GM23338 (cell line): ENCODE data around the gene SELENBP1. TPM values are rescaled to one million over a fixed set of nuclear protein-coding genes. Genes with fewer than 3 reads are reported as not detected.
A peak's percentile ranks its signal among the peaks of the same experiment; 100 is the strongest.

Experiments used
- ATAC-seq: fragments of 200-7000 bp; cut with Tn5 transposase; 3 replicates; pipeline ENCODE4 v1.9.1; 2020
- DNase-seq: peaks from one replicate; pipeline ENCODE4 v3.0.0-alpha.2; 2015; ENCODE audit warnings: low spot score
- H2AFZ ChIP-seq: fragments of 200-600 bp; sonication (generic); 2 replicates; pipeline ENCODE4 v1.8.0; 2016; ENCODE audit warnings: antibody characterized with exemption, mild to moderate bottlenecking, moderate library complexity
- H3F3A ChIP-seq: fragments of 200-600 bp; sonication (generic); replicated peaks from 2 replicates; pipeline ENCODE4 v1.8.0; 2017; ENCODE audit warnings: antibody characterized with exemption, mixed run types, low read depth
- H3K27ac ChIP-seq: fragments of 200-600 bp; sonication (generic); 2 replicates; pipeline ENCODE4 v1.6.1; 2016; ENCODE audit warnings: low read depth
- H3K27me3 ChIP-seq: fragments of 200-600 bp; sonication (generic); 2 replicates; pipeline ENCODE4 v1.8.0; 2016; ENCODE audit warnings: mild to moderate bottlenecking, mixed run types, moderate library complexity; ENCODE audit not compliant: insufficient read depth
- H3K36me3 ChIP-seq: fragments of 200-600 bp; sonication (generic); 2 replicates; pipeline ENCODE4 v1.8.0; 2016; ENCODE audit warnings: mild to moderate bottlenecking; ENCODE audit not compliant: insufficient read depth
- H3K4me1 ChIP-seq: fragments of 200-600 bp; sonication (generic); 2 replicates; pipeline ENCODE4 v1.8.0; 2016; ENCODE audit warnings: mild to moderate bottlenecking, moderate library complexity; ENCODE audit not compliant: insufficient read depth
- H3K4me2 ChIP-seq: fragments of 200-600 bp; sonication (generic); 2 replicates; pipeline ENCODE4 v1.7.1; 2017; ENCODE audit warnings: mixed run types
- H3K4me3 ChIP-seq: fragments of 200-600 bp; sonication (generic); 2 replicates; pipeline ENCODE4 v1.6.1; 2016; ENCODE audit warnings: mixed run types
- H3K79me2 ChIP-seq: fragments of 200-600 bp; sonication (generic); replicated peaks from 2 replicates; pipeline ENCODE4 v1.8.0; 2017; ENCODE audit warnings: mild to moderate bottlenecking; ENCODE audit not compliant: insufficient read depth
- H3K9me2 ChIP-seq: fragments of 200-600 bp; sonication (generic); 2 replicates; pipeline ENCODE4 v1.8.0; 2017; ENCODE audit not compliant: insufficient read depth
- H4K20me1 ChIP-seq: fragments of 200-600 bp; sonication (generic); replicated peaks from 2 replicates; pipeline ENCODE4 v1.8.0; 2017; ENCODE audit warnings: mild to moderate bottlenecking; ENCODE audit not compliant: insufficient read depth
- H3K27ac Mint-ChIP-seq: 2 replicates; pipeline ENCODE4 v1.8.0; 2020; ENCODE audit warnings: inconsistent platforms, mild to moderate bottlenecking, moderate library complexity, mixed read lengths
- H3K27me3 Mint-ChIP-seq: 3 replicates; pipeline ENCODE4 v1.8.0; 2022; ENCODE audit warnings: low read depth, mild to moderate bottlenecking, moderate library complexity, mixed read lengths, inconsistent platforms; ENCODE audit not compliant: insufficient read depth, poor library complexity
- H3K36me3 Mint-ChIP-seq: 3 replicates; pipeline ENCODE4 v1.8.0; 2021; ENCODE audit warnings: low read depth, mild to moderate bottlenecking, inconsistent platforms, moderate library complexity, mixed read lengths
- H3K4me1 Mint-ChIP-seq: 3 replicates; pipeline ENCODE4 v1.8.0; 2020; ENCODE audit warnings: mild to moderate bottlenecking, inconsistent platforms, mixed read lengths
- H3K4me3 Mint-ChIP-seq: 3 replicates; pipeline ENCODE4 v1.8.0; 2021; ENCODE audit warnings: moderate library complexity, mild to moderate bottlenecking, inconsistent platforms, mixed read lengths
- H3K9me3 Mint-ChIP-seq: 3 replicates; pipeline ENCODE4 v1.8.0; 2020; ENCODE audit warnings: moderate library complexity, mild to moderate bottlenecking, inconsistent platforms, mixed read lengths
- CREB1 ChIP-seq: fragments of 250-450 bp; sonication (Bioruptor Pico); IDR thresholded peaks from 2 replicates; pipeline ENCODE4 v1.5.0; 2020; ENCODE audit warnings: low read depth, mild to moderate bottlenecking, moderate library complexity
- CTCF ChIP-seq, 2 experiments: fragments of 200-600 bp in 1 of 2; sonication (generic) in 1 of 2; conservative IDR thresholded peaks; 2 replicates each; pipeline versions ENCODE4 v1.5.1 to v1.6.1; 2016 to 2017; ENCODE audit warnings: antibody characterized with exemption in 2 of 2, low read depth in 2 of 2, mild to moderate bottlenecking in 2 of 2, moderate library complexity in 1 of 2
- ZNF462 ChIP-seq: fragments of 250-450 bp; sonication (Bioruptor Pico); IDR thresholded peaks from 2 replicates; pipeline ENCODE4 v1.5.0; 2020; ENCODE audit warnings: mild to moderate bottlenecking, moderate library complexity
- polyA plus RNA-seq: library from polyadenylated mRNA; unstranded; fragments of >200 nt; fragmentation: Nextera tagmentation; extraction: Ambion mirVana; gene quantifications from 2 replicates; pipeline ENCODE4 v1.2.1, GENCODE V29; 2016
- total RNA-seq: library from RNA; depleted of rRNA; stranded (reverse); fragments of >200 nt; shearing (Covaris generic); gene quantifications from 2 replicates; pipeline ENCODE4 v1.2.3, GENCODE V29; 2014

SELENBP1 gene
- total and polyA plus RNA-seq, 2 experiments from 2014 or later, result 10.7 to 13.4 TPM

- Histone ChIP-seq H2AFZ (no peak overlapping the region), H3F3A (peaks cover 14% of the 10 kb centered on the region; the same call in 1 of the 2 replicates), H3K9me2 (no peaks in the 10 kb centered on the region), H3K4me3 (no peak overlapping the region), H3K4me1 (peaks cover 6% of the 10 kb centered on the region; the same call in 1 of the 2 replicates), H4K20me1 (no peaks in the 10 kb centered on the region; the same call in 1 of the 2 replicates), H3K27ac (peak overlapping the region; percentile 48), H3K27me3 (no peaks in the 10 kb centered on the region), H3K4me2 (no peak overlapping the region), H3K36me3 (peaks cover 10% of the 10 kb centered on the region; the same call in 1 of the 2 replicates), H3K79me2 (peaks cover 13% of the 10 kb centered on the region)
- Mint-ChIP-seq H3K9me3 (no peaks in the 10 kb centered on the region), H3K4me3 (no peak overlapping the region; the same call in 2 of the 3 replicates), H3K27ac (peak overlapping the region; percentile 83), H3K4me1 (peaks cover 10% of the 10 kb centered on the region), H3K27me3 (peaks cover 3% of the 10 kb centered on the region), H3K36me3 (peaks cover 38% of the 10 kb centered on the region)
- ATAC-seq, result peak; percentile 91
- peak; percentile 58; the same call in 1 of the 2 replicates for TF ChIP-seq CREB1 (CRISPR knock-in tag)
- peak; percentile 90 for TF ChIP-seq CTCF (conservative IDR thresholded peaks at IDR 0.05; ENCODE audit: low read depth in 2 of 2)
- no peak for TF ChIP-seq ZNF462 (CRISPR knock-in tag)
- peak; percentile 98 for DNase-seq
These were observed 31.4 kb downstream of the SELENBP1 start for GRCh38 chr1:151340870-151341754.
